ENCODE measurements around the gene SLC1A7.

Gene SLC1A7

GRCh38 chr1:53133261-53134041 is 9.0 kb downstream of the SLC1A7 start:
- TF ChIP-seq GATA3 (IDR thresholded peaks at IDR 0.05; ENCODE audit: low read depth, low read length), result no peak

- TF ChIP-seq GATA3 (IDR thresholded peaks at IDR 0.05; ENCODE audit: low read depth, low read length) (no peak), GATA2 (IDR thresholded peaks at IDR 0.05; ENCODE audit: low read depth, low read length) (no peak)
Observed at GRCh38 chr1:53132176-53132575, 10.3 kb downstream of the SLC1A7 start.

- no peak for TF ChIP-seq GATA2 (IDR thresholded peaks at IDR 0.05; ENCODE audit: low read depth, low read length)
- no peak for TF ChIP-seq GATA3 (IDR thresholded peaks at IDR 0.05; ENCODE audit: low read depth, low read length)
Observed at GRCh38 chr1:53131590-53131938, 10.9 kb downstream of the SLC1A7 start.

GRCh38 chr1:53130878-53131589 is 11.4 kb downstream of the SLC1A7 start:
- no peak for TF ChIP-seq GATA3 (IDR thresholded peaks at IDR 0.05; ENCODE audit: low read depth, low read length)
- no peak for TF ChIP-seq GATA2 (IDR thresholded peaks at IDR 0.05; ENCODE audit: low read depth, low read length)

GRCh38 chr1:53130598-53130877 is 11.9 kb downstream of the SLC1A7 start:
- no peak for TF ChIP-seq GATA2 (IDR thresholded peaks at IDR 0.05; ENCODE audit: low read depth, low read length)
- TF ChIP-seq GATA3 (IDR thresholded peaks at IDR 0.05; ENCODE audit: low read depth, low read length), result no peak

- TF ChIP-seq GATA3 (IDR thresholded peaks at IDR 0.05; ENCODE audit: low read depth, low read length) (no peak), GATA2 (IDR thresholded peaks at IDR 0.05; ENCODE audit: low read depth, low read length) (no peak)
Observed at GRCh38 chr1:53129891-53130597, 12.4 kb downstream of the SLC1A7 start.

- TF ChIP-seq GATA3 (IDR thresholded peaks at IDR 0.05; ENCODE audit: low read depth, low read length) (no peak), GATA2 (IDR thresholded peaks at IDR 0.05; ENCODE audit: low read depth, low read length) (no peak)
Observed at GRCh38 chr1:53128401-53128800, 14.0 kb downstream of the SLC1A7 start.

GRCh38 chr1:53127546-53127945 is 14.9 kb downstream of the SLC1A7 start:
- no peak for TF ChIP-seq GATA3 (IDR thresholded peaks at IDR 0.05; ENCODE audit: low read depth, low read length)
- no peak for TF ChIP-seq GATA2 (IDR thresholded peaks at IDR 0.05; ENCODE audit: low read depth, low read length)

GRCh38 chr1:53126495-53126894 is 15.9 kb downstream of the SLC1A7 start:
- TF ChIP-seq GATA3 (IDR thresholded peaks at IDR 0.05; ENCODE audit: low read depth, low read length) (no peak), GATA2 (IDR thresholded peaks at IDR 0.05; ENCODE audit: low read depth, low read length) (no peak)

- TF ChIP-seq GATA2 (IDR thresholded peaks at IDR 0.05; ENCODE audit: low read depth, low read length), result no peak
- no peak for TF ChIP-seq GATA3 (IDR thresholded peaks at IDR 0.05; ENCODE audit: low read depth, low read length)
Observed at GRCh38 chr1:53125623-53126360, 16.6 kb downstream of the SLC1A7 start.

- TF ChIP-seq GATA3 (IDR thresholded peaks at IDR 0.05; ENCODE audit: low read depth, low read length) (no peak), GATA2 (IDR thresholded peaks at IDR 0.05; ENCODE audit: low read depth, low read length) (no peak)
Observed at GRCh38 chr1:53125122-53125521, 17.3 kb downstream of the SLC1A7 start.

- TF ChIP-seq GATA3 (IDR thresholded peaks at IDR 0.05; ENCODE audit: low read depth, low read length), result no peak
- no peak for TF ChIP-seq GATA2 (IDR thresholded peaks at IDR 0.05; ENCODE audit: low read depth, low read length)
Observed at GRCh38 chr1:53123453-53124140, 18.8 kb downstream of the SLC1A7 start.

GRCh38 chr1:53122961-53123413 is 19.5 kb downstream of the SLC1A7 start:
- TF ChIP-seq GATA3 (IDR thresholded peaks at IDR 0.05; ENCODE audit: low read depth, low read length) (no peak), GATA2 (IDR thresholded peaks at IDR 0.05; ENCODE audit: low read depth, low read length) (no peak)

All from SH-SY5Y (cell line).